Stromal cell of bone marrow (primary cell): ENCODE measurements around the gene MCF2L2.
"Not testable (repeated sequence)": the region's sequence is repeated elsewhere in the genome, so short reads cannot be mapped to it uniquely, and the experiment has no call there.

Experiments
- DNase-seq: peaks from one replicate; pipeline ENCODE4 v3.0.0-alpha.2; 2012; ENCODE audit warnings: low read depth

Gene MCF2L2

DNA sequence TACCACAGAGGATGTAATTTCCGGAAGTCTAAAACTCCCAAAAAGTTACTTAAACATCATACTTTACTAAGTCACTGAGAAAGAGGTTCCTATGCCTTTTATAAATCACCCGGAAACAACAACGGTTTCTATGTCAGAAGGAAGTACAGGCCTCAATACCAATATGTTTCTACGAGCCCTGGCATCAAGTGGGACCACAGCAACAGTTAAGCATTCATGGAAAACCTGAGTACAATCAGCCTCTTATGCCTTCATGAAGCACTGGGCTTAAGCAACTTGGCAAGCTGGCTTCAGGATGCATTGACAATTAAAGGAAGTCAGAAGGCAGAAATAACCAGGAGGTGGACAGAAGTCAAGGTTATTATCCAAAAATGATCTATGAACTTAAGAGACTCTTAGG lies 194.5 kb downstream of the MCF2L2 start:
- DNase-seq, result no peak

DNA sequence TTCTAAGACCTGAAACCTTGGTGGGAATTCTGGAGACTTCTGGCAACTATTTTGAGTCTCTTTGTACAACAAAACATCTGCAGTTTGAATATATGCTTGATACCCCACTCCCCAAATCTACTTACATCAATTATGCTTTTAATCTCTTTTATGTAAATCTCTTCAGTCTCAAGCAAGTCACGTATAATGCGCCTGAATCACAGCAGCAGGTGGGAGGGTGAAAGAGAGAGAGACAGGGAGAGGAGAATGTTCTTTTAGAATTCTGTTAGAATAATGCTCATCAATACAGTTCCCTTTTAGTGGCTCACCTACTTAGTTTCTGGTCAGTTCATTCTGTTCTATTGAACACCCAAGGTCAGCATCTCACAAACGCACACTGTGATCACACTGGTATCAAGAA lies 197.6 kb downstream of the MCF2L2 start:
- DNase-seq, result no peak

DNA sequence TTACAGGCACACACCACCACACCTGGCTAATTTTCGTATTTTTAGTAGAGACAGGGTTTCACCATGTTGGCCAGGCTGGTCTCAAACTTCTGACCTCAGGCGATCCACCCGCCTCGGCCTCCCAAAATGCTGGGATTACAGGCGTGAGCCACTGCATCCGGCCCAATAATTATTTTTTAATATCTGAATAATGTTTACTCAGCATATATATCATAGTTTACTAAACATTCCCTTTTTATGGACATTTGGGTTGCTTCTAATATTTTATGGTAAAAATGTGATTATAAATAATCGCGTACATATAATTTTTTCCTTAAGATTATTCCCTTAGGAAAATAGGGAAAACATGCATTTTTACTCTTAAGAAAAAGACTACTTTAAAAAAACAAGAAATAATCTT lies 198.2 kb downstream of the MCF2L2 start:
- not testable (repeated sequence) for DNase-seq

DNA sequence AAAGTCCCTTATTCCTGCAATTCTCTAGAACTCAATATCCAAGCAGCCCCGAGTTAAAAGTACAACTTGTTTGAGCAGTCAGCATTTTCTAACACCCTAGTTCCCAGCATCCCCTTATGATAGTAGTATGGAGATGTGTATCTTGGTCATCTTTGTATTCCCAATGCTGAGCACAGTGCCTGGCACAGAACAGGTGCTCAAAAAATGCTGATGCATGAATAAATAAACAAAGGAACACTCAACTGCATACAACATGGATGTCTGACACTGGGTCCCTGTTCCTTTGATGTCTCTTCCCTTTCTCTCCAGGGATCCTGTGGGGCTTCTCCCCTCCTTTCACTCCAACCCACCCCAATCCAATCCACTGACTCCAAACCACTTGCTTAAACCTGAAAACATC lies 199.2 kb downstream of the MCF2L2 start:
- DNase-seq, result no peak

DNA sequence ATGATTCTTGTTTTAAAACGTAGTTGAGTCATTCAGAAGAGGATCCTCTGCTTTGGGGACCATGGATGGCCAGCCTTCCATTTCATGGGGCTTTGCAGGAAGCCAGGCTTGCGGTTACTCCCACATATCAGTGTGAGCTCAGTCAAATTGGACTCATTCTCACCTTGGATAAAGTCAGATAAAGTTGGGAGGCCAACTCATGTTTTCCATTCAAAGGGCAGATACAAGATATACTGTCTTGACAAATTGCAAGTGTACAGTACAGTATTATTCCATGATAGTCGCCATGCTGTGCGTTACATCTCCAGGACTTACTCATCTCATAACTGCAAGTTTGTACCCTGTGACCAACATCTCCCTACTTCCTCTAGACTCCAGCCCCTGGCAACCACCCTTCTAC lies 200.8 kb downstream of the MCF2L2 start:
- no peak for DNase-seq

DNA sequence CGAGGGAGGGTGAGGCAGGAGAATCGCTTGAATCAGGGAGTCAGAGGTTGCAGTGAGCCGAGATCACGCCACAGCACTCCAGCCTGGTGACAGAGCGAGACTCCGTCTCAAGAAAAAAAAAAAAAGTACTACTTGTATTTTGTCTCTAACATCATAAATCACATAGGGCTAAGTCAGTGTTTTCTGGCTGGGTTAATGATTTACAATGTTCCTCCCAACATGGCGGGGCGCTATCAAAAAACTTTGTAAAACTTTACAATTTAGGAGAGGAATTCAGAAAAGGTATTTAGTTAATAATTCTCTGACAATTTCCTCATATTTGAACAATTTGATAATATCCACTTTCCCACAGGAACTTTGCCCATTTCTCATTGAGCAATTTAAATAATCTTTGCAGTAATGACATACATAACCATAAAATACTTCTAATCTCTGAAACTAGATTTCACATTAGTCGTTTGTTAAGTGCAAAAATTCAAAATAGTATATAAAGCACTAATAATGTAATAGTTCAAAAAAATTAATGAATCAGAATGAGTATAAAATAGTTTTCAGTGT lies 202.0 kb downstream of the MCF2L2 start:
- DNase-seq, result no peak

DNA sequence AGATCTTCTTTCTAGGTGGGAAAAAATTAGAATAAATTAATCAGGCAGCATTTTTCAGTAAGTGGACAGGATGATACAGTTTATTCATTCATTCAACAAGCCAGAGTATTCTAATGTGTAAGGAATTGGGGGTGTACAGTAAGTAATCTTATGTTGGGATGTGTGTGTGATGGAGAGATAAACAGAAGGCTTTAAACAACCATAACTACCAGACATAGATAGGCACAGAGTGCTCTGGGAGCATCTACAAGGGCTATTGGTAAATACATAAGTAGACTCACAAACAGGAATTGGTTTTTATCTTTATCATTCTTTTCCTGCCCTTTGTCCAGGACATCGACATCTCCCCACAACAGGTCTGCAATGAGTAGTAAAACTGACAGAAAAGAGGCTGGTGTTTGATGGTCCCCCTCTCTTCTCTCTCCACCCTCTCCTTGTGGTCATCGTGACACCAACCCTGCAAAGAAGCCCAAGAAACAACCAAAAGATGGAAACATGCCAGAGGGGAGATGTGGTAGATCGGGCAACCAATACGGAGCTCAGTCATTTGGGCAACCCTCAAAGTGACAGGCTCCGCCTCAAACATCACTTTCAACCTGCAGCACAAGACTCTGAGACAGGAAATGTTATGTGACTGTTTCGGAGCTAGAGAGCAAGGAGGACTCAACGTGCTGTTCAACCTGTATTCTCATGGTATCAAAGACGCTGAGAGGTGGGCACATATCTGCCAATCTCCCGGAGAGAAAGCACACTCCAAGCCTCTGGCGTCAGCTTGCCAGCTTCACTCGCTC lies 204.0 kb downstream of the MCF2L2 start:
- DNase-seq, result no peak

DNA sequence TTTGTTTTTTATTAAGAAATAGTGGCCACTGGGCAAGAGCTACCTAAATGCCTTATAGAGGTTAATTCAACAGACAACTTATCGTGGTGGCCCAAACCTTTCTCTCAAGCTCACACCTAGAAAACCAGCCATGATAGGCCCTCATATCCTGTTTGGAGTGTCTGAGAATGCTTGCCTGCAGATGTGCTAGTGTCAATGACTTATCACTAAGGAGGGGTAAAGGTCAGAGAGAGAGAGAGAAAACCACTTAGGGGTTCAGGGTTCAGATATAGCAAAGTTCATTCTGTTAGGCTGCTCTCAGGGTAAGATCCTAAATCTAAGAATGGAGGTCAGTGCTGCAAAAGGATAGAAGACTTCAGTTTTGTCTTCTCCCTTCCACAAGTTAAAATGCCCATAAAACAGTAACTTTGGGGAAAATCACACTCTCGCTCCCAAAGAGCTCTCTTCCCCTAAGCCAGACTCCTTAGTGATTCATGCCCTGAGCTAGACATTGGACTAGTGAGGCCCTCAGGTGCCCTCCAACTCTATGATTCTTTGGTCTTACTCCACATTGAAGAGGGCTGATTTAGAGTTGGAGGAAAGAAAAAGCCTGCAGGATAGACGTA lies 205.7 kb downstream of the MCF2L2 start:
- no peak for DNase-seq

DNA sequence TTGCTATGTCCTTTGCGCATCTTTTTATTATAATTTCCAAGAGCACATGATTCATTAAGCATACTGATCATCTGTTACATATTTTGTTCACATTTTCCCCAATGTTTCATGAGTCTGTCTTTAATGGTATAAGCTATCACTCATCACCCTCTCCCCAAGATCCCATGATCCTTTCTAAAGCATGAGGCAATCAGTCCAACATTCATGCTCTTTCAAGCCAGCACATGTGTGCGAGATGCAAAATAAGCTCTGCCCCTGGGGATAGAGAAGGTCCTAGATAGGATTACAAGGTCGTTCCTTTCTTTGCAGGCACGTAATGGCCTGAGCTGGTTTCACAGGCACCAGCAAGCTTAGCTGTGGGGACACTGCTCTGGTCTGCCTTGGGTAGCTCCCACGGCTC lies 207.6 kb downstream of the MCF2L2 start:
- no peak for DNase-seq

DNA sequence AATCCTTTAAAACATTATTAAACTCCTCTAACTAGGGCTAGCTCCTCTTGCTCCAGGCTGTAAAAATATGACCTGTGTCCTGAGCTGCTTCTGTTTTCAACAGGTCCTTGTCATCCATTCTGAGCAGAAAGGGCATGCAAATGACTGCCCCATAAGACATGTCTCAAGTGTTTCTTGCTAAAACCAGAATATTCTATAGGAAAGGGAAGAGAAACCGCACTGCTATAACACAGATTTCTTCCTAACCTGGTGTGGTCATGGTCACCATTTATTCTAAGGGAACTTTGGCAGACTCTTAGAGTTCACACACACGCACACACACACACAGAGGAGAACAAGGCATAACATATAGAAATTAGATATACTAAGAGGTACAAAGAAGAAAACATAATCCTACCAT lies 209.6 kb downstream of the MCF2L2 start:
- no peak for DNase-seq

DNA sequence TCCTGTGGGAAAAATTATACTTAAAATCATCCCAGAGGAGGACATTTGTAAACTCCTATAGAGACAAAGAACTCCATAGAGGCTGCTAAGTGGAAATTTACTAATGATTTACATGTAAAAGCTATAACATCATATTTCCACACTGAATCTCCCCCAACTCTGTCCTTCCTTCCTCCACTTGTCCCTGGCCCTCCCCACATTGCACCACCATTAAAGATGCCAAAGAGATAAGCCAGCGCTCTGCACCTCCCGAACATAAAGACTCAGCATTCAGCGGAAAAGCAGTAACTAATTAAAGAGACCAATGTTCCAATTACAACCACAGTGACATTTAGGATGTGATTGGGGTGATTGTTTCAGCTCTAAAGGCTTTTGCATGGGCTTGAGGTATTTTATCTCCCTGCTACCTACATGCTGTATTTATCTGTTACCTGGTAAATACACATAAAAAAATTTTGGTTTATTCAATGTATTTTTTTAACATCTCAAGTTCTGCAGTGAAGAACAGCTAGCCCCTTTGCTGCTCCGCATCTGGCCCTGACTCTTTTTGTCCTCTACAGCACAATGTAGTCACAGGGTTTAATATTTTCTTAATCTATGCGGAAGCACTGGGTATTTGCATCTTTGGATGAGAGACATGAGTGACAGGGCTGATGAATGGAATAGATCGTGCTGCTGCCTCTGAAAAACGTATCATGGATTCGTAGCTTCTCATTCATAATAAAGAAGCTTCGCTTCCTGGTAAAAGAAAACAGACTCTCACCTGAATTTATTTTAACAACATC lies 210.7 kb downstream of the MCF2L2 start:
- DNase-seq, result no peak

DNA sequence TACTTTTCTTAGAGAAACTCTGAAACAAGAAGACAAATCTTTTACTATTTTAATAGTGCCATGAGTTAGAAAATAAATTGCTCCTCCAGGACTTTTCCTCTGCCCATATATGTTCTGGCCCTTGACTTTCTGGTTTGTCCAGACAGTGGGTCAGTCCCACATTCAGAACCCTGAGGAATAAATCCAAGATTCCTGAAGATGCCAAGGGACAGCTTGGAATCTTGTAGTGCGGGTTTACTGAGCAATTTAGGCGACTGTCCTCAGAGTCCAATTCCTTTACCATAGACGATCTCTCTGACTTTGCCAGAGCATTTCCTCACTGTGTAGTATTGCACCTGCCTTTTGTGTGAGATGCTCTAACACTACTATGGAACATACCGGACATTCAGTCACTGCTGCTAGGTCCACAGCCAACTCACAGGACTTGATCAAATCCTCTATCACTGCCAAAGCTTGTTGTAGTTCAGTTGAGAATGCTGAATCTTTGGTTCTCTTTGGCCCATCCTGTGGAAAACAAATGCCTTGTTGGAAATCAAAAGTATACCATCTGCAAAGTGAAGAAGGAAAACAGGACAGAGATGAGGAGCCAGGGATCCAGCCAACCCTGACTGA lies 212.7 kb downstream of the MCF2L2 start:
- no peak for DNase-seq

DNA sequence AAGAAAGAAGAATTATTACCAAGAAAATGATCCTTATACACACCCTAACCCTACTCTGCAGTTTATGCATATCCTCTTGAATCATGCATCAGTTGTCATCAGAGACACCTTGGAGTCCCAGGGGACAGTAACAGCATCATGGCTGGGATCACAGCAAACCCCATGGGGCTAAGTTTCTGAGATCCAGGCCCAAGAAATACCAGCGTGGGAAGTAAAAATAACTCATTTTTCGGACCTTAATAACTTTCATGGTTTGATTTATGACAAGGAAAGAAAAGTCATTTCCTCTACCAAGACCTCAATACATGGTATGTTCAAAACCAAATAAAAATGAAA lies 214.2 kb downstream of the MCF2L2 start:
- no peak for DNase-seq

DNA sequence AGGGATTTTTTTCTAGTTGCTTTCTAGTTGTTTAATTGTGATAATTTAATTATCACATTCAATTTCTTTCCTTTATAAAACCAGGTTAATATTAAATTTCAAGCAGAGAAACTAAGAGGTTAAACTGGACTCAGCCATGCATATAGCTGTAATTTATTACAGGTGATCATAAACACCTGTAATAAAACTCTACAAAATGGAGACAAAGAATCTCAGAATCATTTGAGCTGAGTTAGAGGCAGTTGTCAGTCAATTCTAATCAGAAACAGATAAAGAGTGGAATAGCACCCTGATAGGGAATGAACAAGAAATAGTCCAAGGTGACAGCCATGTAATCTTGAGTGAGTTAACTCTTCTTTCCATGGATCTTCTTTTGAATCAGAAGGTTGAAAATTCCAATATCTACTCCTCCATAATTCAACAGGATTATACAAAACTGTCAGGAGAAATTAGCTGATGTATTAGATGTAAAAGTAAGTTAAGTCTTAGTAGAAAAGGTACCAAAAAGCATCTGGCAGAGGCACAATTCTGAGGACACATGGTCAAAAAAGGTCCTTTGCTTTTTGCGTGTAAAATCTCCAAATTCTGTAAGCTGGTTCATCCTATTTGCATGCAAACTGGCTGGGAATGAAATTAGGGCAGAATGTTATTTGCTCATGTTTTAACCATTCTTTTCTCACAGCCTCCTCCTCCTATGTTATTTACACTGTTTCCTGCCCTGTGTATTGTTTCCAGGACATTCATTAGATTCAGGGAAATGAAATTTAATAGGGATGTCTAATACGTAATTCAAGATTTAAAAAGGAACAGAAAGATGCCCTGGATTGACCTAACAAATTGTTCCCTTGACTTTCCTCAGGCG lies 214.8 kb downstream of the MCF2L2 start:
- DNase-seq, result no peak

DNA sequence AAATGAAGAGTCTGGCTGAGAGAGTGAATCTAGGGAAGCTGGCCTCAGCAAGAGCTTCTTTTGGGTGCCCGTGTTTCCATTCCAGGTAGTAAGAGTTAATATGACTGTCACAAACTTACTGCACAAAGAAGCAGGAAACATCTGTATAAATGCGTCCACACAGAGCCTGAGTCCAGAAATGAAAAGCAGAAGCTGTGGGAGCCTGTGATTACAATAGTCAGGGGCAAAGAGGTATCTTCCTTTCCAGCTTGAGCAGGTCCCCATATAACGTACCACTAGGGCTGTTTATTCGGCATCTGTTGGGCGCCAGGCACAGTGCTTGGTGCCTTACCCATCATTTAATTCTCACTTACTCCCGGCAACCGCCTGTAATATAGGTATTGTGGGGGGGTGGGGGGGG lies 215.9 kb downstream of the MCF2L2 start:
- DNase-seq, result no peak

DNA sequence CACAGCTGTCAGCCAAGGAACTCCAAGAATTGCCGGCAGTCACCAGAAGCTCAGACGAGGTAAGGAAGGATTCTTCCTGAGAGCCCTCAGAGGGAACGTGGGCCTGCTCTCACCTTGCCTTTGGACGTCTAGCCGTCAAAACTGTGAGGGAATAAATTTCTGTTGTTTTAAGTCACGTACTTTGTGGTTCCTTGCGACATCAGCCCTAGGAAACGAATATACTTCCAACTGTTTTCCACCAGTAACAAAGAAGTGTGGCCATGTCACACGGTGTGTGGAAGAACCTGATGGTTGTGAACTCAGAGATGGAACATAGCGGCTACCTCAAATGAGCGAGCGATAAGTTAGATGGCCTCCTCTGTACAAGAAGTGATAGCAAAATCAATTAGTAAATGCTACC lies 216.3 kb downstream of the MCF2L2 start:
- no peak for DNase-seq

DNA sequence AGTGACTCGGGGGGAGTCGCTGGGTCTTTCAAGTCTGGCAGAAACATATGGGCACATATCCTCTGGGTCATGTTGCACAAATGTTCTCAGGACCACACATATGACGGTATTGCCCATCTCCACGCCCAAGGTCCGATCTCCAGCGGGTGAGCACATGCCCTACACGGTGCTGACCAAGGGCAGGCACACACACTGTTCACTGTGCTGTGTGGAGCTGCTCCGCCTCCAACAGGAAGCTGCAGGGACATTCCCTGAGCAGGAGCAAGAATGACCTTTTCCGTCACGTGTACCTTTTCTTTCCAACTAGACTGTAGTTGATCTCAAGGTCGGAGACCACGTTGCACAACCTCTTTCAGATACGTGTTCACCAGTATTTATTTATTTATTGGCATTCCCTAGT lies 217.1 kb downstream of the MCF2L2 start:
- no peak for DNase-seq

DNA sequence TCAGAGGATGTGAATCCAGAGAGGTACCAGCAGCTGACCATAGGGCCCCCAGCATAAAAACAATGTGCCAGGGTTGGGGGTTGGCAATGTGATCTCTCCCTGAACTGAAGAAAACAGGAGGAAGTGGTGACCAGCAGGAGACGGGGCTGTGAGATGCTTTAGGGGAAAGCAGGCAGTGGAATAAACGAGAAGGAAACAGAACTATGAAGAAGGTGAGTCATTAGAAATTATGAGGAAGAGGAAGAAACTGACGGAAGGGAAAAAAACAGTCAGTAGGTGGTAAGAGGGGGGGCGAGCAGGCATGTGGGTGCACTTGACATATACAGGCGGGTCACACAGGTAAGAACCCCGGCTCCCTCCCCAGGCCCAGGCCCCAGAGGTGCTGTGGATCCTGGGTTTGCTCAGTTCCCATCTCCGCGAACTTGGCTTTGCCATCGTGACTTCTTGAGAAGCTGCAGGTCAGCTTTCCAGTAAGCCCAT lies 217.5 kb downstream of the MCF2L2 start:
- DNase-seq, result no peak

DNA sequence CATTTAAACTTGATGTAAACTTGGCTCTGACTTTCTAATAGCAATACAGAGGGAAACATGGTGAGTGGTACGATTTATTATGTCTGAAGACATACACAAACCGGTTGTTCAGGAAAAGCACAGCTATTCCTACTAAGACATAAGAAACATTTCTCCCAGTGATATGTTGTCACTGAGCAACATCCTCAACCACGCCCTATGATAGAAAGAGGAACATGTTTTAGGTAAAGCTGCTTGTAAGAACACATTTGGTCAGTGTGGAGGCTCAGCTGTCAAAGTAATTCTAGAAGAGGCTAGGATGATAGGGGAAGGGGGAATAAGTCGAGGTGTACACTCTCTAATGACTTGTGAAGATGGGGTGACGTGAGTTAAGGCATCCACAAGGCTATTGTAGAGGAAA lies 218.1 kb downstream of the MCF2L2 start:
- no peak for DNase-seq

DNA sequence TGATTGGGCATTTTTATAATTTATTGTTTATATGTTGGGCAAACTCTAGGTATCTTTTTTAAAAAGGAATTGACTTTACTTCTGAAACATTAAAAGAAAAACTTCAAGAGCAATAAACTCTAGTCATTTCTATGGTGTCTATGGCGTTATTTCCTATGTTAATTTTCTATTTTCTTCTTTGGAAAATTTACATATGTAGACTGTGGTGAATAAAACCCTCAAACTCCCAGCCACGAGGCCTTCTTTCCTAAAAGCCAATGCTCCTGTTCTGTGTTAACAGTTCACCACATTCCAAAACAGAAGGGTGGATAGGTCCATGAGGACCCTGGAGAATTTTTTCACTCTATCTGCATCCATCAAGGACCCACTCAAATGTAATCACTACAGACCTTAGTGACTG lies 219.6 kb downstream of the MCF2L2 start:
- no peak for DNase-seq

DNA sequence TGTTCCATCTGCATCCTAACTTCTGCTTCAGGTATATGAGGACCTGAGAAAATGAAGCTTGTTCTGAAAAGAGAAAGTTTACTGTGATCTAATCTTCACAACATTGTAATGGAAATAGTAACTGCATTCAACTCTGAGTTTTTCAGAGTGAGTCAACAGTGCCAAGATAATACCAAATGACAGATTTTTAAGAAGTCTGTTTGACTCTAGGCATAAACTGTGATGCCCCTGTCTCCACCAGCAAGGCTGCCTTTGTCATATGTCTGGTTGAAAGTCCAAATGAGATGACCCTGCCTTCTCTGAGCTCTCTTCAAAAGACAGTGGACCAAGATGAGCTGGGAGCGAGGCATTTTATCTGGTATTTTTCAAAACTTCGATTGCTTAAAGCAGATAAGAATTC lies 220.2 kb downstream of the MCF2L2 start:
- DNase-seq, result no peak

DNA sequence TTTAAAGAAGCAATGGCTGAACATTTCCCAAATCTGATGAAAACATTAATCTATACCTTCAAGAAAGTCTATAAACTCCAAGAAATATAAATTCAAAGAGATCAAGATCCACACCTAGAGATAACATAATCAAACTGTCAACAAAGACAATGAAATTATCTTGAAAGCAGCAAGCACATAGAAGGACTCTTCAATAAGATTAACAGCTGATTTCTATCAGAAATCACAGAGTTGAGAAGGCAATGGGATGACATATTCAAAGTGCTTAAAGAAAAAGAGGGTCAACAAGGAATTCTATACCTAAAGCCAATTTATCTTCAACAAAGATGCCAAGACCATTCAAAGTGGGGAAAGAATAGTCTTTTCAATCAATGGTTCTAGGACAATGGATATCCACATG lies 224.7 kb downstream of the MCF2L2 start:
- DNase-seq, result no peak
